LNCaP clone FGC (cell line): ENCODE results near the gene VAMP2.

Source experiments
- DNase-seq: peaks from one replicate; pipeline ENCODE4 v3.0.0-alpha.2; 2011; ENCODE audit warnings: low read depth
- H3K4me3 ChIP-seq: 2 replicates; pipeline ENCODE4 v1.5.1; 2011; ENCODE audit warnings: mild to moderate bottlenecking, low read depth, low read length, control low read depth
- TF ChIP-seq, protein P1 (sequence below): IDR thresholded peaks from 2 replicates; pipeline ENCODE4 v1.5.1; 2012; ENCODE audit warnings: mild to moderate bottlenecking; ENCODE audit not compliant: control insufficient read depth, insufficient read depth; ENCODE audit errors: extremely low read depth

Gene VAMP2

DNA sequence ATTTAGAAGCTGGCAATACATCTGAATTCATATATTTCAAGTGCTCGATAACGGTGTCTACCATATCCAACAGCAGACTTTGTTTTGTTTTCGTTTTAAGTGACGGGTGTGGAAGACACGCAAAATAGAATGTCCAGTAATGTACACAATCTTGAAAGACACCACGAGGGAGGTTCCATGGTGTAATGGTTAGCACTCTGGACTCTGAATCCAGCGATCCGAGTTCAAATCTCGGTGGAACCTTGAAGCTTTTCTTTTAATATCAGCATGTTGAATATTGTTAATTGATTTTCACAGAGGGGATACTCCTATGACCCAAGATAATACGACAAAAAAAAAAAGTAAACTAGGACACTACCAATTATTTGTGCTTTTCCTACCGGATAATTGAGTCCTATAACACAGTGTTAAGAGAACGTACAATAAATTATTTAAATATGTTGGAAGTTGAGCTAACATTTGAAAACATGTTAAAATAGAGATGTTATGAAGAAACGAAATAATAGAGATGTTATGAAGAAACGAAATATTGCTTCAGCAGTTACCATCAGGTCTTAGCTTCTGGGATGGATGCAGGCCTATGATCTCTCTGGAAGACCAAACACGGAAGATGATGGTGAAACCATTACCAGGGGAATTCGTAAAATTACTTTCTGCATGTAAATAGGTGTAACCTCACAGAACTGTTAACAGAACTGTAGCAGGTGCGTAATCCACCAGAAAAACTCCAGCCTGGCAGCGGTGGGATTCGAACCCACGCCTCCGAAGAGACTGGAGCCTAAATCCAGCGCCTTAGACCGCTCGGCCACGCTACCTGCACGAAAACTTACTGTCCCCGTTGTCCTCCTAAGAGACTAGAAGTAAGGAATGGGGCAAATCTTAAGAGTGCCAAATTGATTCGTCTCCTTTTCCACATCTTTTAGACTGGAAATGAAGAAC is 42.9 kb downstream of the VAMP2 start:
- H3K4me3 ChIP-seq: peak overlapping the region; percentile 58
- TF ChIP-seq, protein P1, sequence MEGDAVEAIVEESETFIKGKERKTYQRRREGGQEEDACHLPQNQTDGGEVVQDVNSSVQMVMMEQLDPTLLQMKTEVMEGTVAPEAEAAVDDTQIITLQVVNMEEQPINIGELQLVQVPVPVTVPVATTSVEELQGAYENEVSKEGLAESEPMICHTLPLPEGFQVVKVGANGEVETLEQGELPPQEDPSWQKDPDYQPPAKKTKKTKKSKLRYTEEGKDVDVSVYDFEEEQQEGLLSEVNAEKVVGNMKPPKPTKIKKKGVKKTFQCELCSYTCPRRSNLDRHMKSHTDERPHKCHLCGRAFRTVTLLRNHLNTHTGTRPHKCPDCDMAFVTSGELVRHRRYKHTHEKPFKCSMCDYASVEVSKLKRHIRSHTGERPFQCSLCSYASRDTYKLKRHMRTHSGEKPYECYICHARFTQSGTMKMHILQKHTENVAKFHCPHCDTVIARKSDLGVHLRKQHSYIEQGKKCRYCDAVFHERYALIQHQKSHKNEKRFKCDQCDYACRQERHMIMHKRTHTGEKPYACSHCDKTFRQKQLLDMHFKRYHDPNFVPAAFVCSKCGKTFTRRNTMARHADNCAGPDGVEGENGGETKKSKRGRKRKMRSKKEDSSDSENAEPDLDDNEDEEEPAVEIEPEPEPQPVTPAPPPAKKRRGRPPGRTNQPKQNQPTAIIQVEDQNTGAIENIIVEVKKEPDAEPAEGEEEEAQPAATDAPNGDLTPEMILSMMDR: no peak
- peak; percentile 88 for DNase-seq

DNA sequence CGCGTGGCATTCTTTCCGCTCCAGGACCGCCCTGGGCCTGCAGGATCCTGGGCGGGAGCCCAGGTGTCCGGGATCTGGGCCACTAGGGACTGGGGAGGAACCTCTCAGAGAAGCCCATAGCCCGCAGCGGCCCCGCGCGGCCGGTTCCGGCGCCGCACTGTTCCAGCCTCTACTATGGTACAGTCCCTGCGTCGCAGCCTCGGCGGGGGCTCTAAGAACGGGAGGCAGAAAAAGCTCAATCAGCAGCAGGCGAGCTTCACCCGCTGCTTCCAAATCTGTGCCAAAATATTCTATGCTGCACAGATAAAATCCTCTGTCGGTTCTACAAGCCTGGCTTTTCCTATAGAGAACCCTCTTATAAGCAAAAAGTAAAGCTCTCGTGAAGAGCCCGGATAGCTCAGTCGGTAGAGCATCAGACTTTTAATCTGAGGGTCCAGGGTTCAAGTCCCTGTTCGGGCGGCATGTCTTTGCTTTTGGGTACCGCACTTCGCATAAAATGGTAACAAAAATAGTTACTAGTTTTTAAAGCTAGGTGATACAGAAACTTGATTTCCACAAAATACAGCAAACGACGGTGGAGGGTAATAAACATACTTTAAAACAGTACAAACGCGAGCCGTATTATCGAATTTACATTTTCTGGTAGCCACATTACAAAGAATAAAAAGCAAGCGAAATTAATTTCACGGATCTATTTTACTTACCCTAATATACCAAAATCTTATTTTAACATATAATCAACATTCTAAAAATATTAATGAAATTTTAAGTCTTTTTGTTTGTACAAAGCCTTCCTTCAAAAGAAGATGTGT is 43.8 kb downstream of the VAMP2 start:
- TF ChIP-seq, protein P1: peak; percentile 72

DNA sequence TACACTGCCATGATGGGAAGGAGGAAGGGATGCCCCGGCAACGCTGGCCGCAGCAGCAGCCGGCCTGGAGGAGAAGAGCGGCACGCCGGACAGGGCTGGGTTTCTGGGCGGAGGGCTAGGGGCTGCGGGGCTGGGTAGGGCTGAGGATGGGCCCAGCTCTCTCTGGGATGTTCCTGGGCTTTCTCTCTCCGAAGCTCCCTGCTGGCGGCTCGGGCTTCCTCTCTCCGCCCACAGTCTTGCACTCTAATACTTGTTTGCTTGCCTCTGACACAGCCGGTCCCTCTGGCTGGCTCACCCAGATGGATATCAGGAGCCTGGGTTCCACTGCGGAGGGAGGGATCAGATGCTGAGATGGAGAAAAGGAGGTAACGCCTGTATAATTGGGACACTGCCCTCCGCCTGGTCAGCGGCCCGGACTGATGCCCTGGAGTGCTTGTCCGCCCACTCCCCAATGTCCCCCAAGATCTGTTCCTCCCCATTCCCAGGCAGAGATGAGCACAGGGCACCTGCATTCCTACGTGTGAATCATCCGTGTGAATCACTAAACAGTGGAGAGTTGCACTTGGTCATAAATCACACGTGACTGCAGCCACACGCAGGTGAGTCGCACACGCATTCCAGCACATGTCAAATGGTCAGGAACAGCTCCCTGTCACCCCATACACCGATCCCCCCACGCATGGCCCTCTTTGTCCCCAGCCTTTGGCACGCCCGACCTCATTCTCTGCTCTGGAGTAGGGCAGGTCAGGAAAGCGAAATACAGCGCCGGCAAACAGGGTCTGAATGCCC is 44.6 kb downstream of the VAMP2 start, which contains the start of gene ALOXE3:
ALOXE3 (minus strand) TSS at position 535 of the 789 bp plus-strand sequence; CDS start at position 11, 524 bp downstream.
- peak; percentile 30 for DNase-seq
- peak within 1 kb of the TSS; percentile 55 for H3K4me3 ChIP-seq
- TF ChIP-seq, protein P1: no peak

More for the DNA sequence above, 43.8 kb downstream of the VAMP2 start:
- DNase-seq: peak; percentile 71
- peak overlapping the region; percentile 55 for H3K4me3 ChIP-seq

DNA sequence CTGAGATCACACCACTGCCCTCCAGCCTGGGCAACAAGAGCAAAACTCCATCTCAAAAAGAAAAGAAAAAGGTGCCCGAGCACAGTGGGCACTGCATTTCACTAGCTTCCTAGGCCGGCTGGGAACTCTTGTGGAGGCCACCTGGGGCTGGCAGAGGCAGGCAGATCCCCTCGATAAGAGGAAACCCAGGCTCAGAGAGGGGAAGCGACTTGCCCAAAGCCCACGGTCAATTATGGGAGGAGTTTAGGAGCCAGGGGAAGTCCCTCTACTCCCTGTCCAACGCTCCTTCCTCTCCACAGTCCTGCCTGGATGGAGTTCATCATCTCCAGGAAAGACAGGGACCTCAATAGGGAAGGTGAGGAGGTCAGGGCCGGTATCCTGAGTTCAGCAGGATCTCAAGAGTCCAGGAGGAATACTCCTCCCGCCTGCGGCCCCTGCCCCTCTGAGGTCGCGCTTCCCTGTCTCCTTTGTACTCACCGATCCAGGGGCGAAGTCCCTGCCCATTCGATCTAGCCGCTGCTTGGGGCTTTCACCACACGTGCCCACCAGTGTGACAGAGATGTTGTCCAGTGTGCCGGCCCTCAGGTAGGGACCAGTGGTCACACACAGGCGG is 45.3 kb downstream of the VAMP2 start:
- no peak for DNase-seq
- TF ChIP-seq, protein P1: no peak

DNA sequence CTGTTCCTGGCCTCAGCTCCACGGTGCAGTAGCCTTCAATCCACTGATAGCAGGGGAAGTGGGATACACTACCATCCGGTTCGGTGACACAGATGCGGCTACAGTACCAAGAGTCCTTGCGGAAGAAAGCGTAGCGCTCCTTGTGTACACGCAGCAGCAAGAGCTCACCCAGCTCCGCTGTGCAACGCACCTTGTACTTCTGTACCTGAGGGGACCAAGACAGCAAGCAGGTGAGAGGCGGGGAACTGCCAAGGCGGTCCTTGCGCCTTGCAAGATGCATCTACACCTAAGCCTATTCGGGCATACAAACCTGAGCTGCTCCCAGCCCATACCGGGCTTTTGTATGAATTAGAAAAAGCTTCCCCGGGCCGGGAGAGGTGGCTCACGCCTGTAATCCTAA is 46.0 kb downstream of the VAMP2 start:
- H3K4me3 ChIP-seq: no peak overlapping the region
- TF ChIP-seq, protein P1: no peak
- DNase-seq: no peak

More for the DNA sequence above, 45.3 kb downstream of the VAMP2 start:
- peak overlapping the region; percentile 55 for H3K4me3 ChIP-seq

DNA sequence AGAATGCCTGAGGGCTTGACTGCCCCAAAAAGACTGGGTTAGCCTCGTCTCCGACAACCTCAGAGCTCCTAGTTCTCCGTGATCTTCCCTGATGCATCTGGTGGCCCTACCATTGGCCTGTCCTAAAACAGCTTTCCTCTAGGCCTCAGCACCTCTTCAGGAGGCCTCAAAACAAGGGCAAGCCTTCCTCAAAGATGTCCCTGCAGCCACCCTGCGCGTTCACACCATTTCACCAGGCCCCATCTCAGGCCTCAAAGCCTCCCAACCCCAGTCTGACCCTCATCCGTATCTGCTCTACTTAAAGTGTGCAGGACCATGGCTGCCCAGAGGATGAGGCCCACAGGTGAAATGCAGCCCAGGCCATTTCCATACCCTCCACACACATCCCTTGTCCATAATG is 51.8 kb downstream of the VAMP2 start:
- TF ChIP-seq, protein P1: no peak
- no peak overlapping the region for H3K4me3 ChIP-seq
- DNase-seq: no peak
